Tracheal epithelial cell (primary cell): ENCODE measurements around the gene USP54. TPM values are rescaled to one million over a fixed set of nuclear protein-coding genes. Genes with fewer than 3 reads are reported as not detected.

Source experiments
- total RNA-seq: library from RNA; depleted of rRNA; stranded (reverse); fragments of >200 nt; gene quantifications from 2 replicates; pipeline ENCODE4 v1.2.1, GENCODE V29; 2014

The USP54 gene, protein sequence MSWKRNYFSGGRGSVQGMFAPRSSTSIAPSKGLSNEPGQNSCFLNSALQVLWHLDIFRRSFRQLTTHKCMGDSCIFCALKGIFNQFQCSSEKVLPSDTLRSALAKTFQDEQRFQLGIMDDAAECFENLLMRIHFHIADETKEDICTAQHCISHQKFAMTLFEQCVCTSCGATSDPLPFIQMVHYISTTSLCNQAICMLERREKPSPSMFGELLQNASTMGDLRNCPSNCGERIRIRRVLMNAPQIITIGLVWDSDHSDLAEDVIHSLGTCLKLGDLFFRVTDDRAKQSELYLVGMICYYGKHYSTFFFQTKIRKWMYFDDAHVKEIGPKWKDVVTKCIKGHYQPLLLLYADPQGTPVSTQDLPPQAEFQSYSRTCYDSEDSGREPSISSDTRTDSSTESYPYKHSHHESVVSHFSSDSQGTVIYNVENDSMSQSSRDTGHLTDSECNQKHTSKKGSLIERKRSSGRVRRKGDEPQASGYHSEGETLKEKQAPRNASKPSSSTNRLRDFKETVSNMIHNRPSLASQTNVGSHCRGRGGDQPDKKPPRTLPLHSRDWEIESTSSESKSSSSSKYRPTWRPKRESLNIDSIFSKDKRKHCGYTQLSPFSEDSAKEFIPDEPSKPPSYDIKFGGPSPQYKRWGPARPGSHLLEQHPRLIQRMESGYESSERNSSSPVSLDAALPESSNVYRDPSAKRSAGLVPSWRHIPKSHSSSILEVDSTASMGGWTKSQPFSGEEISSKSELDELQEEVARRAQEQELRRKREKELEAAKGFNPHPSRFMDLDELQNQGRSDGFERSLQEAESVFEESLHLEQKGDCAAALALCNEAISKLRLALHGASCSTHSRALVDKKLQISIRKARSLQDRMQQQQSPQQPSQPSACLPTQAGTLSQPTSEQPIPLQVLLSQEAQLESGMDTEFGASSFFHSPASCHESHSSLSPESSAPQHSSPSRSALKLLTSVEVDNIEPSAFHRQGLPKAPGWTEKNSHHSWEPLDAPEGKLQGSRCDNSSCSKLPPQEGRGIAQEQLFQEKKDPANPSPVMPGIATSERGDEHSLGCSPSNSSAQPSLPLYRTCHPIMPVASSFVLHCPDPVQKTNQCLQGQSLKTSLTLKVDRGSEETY (N-terminal part only)
- total RNA-seq, result 10.4 and 17.6 TPM in 2 replicates

DNA sequence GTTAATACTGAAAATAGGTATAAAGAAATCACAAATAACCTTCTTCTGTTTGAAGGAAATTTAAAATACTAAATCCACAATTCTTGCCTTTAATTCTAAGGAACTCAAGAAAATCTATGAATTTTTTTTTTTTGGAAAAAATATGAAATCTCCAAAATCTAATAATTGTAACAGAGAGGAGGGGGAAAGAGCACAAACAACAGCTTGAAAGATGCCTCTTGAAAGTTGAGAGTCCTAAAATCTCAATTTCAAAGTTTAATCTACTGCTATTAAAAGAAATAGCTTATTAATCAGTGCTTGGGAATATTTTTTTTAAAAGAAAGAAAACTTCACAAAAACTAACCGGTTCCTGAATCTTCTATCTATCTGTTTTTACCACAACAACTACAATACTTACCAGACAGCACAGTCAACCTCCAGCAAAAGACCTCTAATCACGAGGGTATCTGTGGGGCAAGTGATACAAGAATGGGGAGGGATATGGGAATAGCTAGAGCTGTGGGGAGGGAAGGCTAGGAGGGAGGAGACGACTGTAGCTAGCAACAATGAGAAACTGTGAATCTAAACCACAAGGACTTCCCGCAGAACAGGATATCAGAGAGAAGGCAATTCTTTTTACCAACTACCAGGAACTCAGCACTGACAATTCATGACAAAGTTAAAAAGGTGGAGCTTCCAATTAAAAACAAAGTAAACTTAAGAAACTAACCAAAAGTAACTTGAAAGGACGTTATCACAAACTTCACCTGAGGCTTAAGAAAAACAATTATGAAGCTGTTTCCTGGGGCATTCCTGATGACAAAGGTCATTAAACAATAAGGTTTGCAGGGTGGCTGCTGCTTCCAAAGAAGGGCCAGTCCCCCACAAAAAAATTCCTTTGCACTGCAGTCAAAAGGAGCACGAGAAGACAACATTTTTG is at the start of gene USP54:
USP54 (minus strand) TSS at position 462 of the 919 bp plus-strand sequence. CDS start 15,684 bp downstream, outside the sequence.

DNA sequence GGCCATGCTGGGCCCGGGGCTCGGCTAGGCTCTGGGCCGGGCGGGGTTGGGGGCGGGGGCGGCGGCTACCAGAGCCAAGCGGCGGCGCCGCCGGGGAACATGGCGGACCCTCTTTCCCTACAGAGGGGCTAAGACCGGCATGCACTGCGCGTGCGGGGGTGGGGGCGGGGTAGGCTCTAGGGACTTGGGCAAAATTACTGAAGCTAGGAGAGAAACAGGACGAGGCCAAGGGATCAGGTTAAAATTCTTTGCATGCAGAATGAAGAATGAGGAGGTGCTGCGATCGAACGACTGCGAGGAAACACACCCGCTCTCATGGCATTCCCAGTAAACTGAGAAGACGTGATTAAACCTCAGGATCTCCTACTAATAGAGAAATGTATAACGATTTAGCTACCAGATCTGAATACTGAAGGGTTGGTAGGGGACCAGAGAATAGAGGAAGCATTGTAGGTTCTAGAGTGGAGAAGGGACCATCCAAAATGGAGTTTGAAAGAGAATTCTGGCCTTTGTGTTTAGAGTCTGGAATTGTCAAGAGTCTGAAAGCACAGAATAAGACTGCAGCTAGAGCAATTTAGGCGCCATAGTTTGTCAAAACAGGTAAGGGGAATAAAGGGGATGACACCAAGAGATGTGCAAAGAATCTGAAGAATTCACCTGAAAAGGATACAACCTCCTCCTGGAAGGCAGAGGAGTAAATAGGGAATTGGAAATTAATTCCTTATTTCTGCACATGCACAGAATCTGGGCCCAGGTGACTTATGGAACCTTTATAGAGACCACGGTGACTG is 95.1 kb downstream of the USP54 start, which contains the start of gene PPP3CB:
PPP3CB (minus strand) TSS at position 141 of the 791 bp plus-strand sequence; CDS start at position 6, 135 bp downstream.

Other genes starting within 250 kb of the USP54 start
- 0.96 and 1.3 TPM in 2 replicates for gene CFAP70, start 232.5 kb downstream of the USP54 start, total RNA-seq
- gene ANXA7, start 177.3 kb downstream of the USP54 start, total RNA-seq, result 109 and 124 TPM in 2 replicates
- gene MSS51, start 157.8 kb downstream of the USP54 start, total RNA-seq, result 0.24 and 0.85 TPM in 2 replicates
- 19.2 and 19.8 TPM in 2 replicates for gene PPP3CB, start 95.3 kb downstream of the USP54 start, total RNA-seq
- gene MYOZ1, start 50.1 kb upstream of the USP54 start, total RNA-seq, result not detected in 2 replicates
- gene SYNPO2L, start 64.7 kb upstream of the USP54 start, total RNA-seq, result not detected in 2 replicates
- gene AGAP5, start 106.8 kb upstream of the USP54 start, total RNA-seq, result 0.96 and 2.3 TPM in 2 replicates
- 45.6 and 52.1 TPM in 2 replicates for gene SEC24C, start 153.0 kb upstream of the USP54 start, total RNA-seq
- gene CHCHD1, start 190.7 kb upstream of the USP54 start, total RNA-seq, result 16.4 and 16.8 TPM in 2 replicates
- 39.3 and 44.1 TPM in 2 replicates for gene ZSWIM8, start 194.3 kb upstream of the USP54 start, total RNA-seq
- gene NDST2, start 220.3 kb upstream of the USP54 start, total RNA-seq, result 6.6 and 7.0 TPM in 2 replicates